Measurements from ENCODE around the gene BRAF. TPM values are rescaled to one million over a fixed set of nuclear protein-coding genes. Genes with fewer than 3 reads are reported as not detected.

Gene BRAF
- total RNA-seq, 1 experiment from 2014 or later: 29.7 TPM

- H3K9me3 ChIP-seq (ENCODE audit: control insufficient read depth in 1 of 2, insufficient read depth in 1 of 2, low read depth in 1 of 2, low read length in 2 of 2): no peaks in the 10 kb centered on the region
- CTCF ChIA-PET: no interaction called here
- no peak overlapping the region for H3K4me3 ChIP-seq (replicated peaks in 1 of 2; ENCODE audit: low read depth in 1 of 2, low read length in 2 of 2)
- no peak overlapping the region for H3K27ac ChIP-seq (ENCODE audit: low read depth, low read length)
- no peaks in the 10 kb centered on the region for H3K79me2 ChIP-seq (ENCODE audit: insufficient read depth, low read length)
- no peak for TF ChIP-seq JUND (IDR thresholded peaks at IDR 0.05)
- TF ChIP-seq POLR2A (IDR thresholded peaks at IDR 0.05; ENCODE audit: borderline replicate concordance, extremely low read depth, insufficient read depth, insufficient read length): no peak
- no peak for TF ChIP-seq SIN3A (IDR thresholded peaks at IDR 0.05; ENCODE audit: low read depth)
- no peak for TF ChIP-seq EGR1 (IDR thresholded peaks at IDR 0.05; ENCODE audit: low read depth)
- TF ChIP-seq CBX3 (IDR thresholded peaks at IDR 0.05; ENCODE audit: low read depth): no peak
- TF ChIP-seq EZH2phosphoT487 (IDR thresholded peaks at IDR 0.05; ENCODE audit: borderline replicate concordance): no peak
- TF ChIP-seq ELF1 (IDR thresholded peaks at IDR 0.05; ENCODE audit: borderline replicate concordance, low read depth): no peak
- no peak for TF ChIP-seq RAD21 (IDR thresholded peaks at IDR 0.05; ENCODE audit: low read depth)
- no peak for TF ChIP-seq ZBTB33 (IDR thresholded peaks at IDR 0.05; ENCODE audit: extremely low read depth, insufficient replicate concordance, low read length)
- no peak for TF ChIP-seq SRF (IDR thresholded peaks at IDR 0.05; ENCODE audit: low read depth)
- no peak for TF ChIP-seq ATF3 (IDR thresholded peaks at IDR 0.05)
- TF ChIP-seq POLR2AphosphoS5 (IDR thresholded peaks at IDR 0.05; ENCODE audit: low read depth, low read length): no peak
- no peak for TF ChIP-seq MAX (IDR thresholded peaks at IDR 0.05)
- no peak for TF ChIP-seq FOSL1 (IDR thresholded peaks at IDR 0.05; ENCODE audit: low read depth)
- no peak for TF ChIP-seq EZH2 (IDR thresholded peaks at IDR 0.05)
- no peak for TF ChIP-seq TCF7L2 (IDR thresholded peaks at IDR 0.05; ENCODE audit: borderline replicate concordance, extremely low read depth, insufficient read depth, insufficient read length)
- no peak for TF ChIP-seq SP1 (IDR thresholded peaks at IDR 0.05; ENCODE audit: low read depth)
- no peak for TF ChIP-seq ZNF274 (IDR thresholded peaks at IDR 0.05; ENCODE audit: low read depth, low read length)
- no peak for TF ChIP-seq CTCF (IDR thresholded peaks at IDR 0.05 in 2 of 3, conservative IDR thresholded peaks at IDR 0.05 in 1 of 3; ENCODE audit: borderline replicate concordance in 1 of 3, insufficient read depth in 1 of 3, low read depth in 2 of 3, low read length in 2 of 3)
- no peak for TF ChIP-seq ZFX (IDR thresholded peaks at IDR 0.05)
- H3K9me2 ChIP-seq (ENCODE audit: insufficient read depth): no peaks in the 10 kb centered on the region
- H2AFZ ChIP-seq (ENCODE audit: low read depth, low read length, poor library complexity, severe bottlenecking): no peak overlapping the region
- no peak for ATAC-seq
- H3K27me3 ChIP-seq (ENCODE audit: insufficient read depth, low read length): no peaks in the 10 kb centered on the region
- intact Hi-C loops (cut with micrococcal nuclease): no loop called here
- H3K9ac ChIP-seq (ENCODE audit: low read length): no peak overlapping the region
- no peaks in the 10 kb centered on the region for H3K4me1 ChIP-seq (ENCODE audit: control insufficient read depth in 1 of 2, insufficient read depth in 2 of 2, low read length in 2 of 2)
- POLR2A ChIA-PET: no interaction called here
- no peaks in the 10 kb centered on the region for H4K20me1 ChIP-seq (ENCODE audit: insufficient read depth)
- no peak overlapping the region for H3K4me2 ChIP-seq (ENCODE audit: low read length)
- BruUV-seq (replicated peaks): no TSS peak
- RAD21 ChIA-PET (ENCODE audit: low non-redundant PET in 1 of 2, low total read pairs in 2 of 2, uncharacterized antibody in 2 of 2, unreplicated experiment in 2 of 2): no interaction called here
- peaks cover 0 to 4% of the 10 kb centered on the region in 2 experiments; a peak in 1 of 4 replicates for H3K36me3 ChIP-seq (ENCODE audit: control insufficient read depth in 1 of 2, insufficient read depth in 2 of 2, low read length in 2 of 2)
- DNase-seq (ENCODE audit: low read depth, low spot score): no peak
Observed at GRCh38 chr7:140680886-140681285, 243.8 kb downstream of the BRAF start.

All from HCT116 (cell line).